UCSD-AML1 (cell line): ENCODE data around the gene SLC66A2.
"Not testable (repeated sequence)": the region's sequence is repeated elsewhere in the genome, so short reads cannot be mapped to it uniquely, and the experiment has no call there.

Experiments
- DNase-seq: peaks from one replicate; lab custom pipeline; 2025; ENCODE audit not compliant: unreplicated experiment; lab: John Stamatoyannopoulos, UW

SLC66A2 gene

GRCh38 chr18:79951545-79952455 lies at the start of gene SLC66A2:
TSS of gene SLC66A2 (minus strand) at chr18:79951653. CDS start at chr18:79950926, 727 bp downstream.
- peak; percentile 91 for DNase-seq

- no peak for DNase-seq
Observed at GRCh38 chr18:80000877-80001276, 49.4 kb upstream of the SLC66A2 start.

GRCh38 chr18:79999701-80000100 lies 48.2 kb upstream of the SLC66A2 start:
- DNase-seq: not testable (repeated sequence)

- DNase-seq: no peak
Observed at GRCh38 chr18:79991494-79991893, 40.0 kb upstream of the SLC66A2 start.

GRCh38 chr18:79989195-79989497 lies 37.7 kb upstream of the SLC66A2 start:
- DNase-seq: no peak

GRCh38 chr18:79988451-79989194 lies 37.2 kb upstream of the SLC66A2 start, which contains the start of gene TXNL4A:
TSS of gene TXNL4A (minus strand) at chr18:79988563. CDS start at chr18:79988392, 171 bp downstream.
- peak; percentile 89 for DNase-seq

GRCh38 chr18:79988071-79988450 lies 36.6 kb upstream of the SLC66A2 start:
- DNase-seq: peak; percentile 80

GRCh38 chr18:79987566-79987965 lies 36.1 kb upstream of the SLC66A2 start:
- DNase-seq: no peak

- DNase-seq: no peak
Observed at GRCh38 chr18:79986726-79987125, 35.3 kb upstream of the SLC66A2 start.

GRCh38 chr18:79985172-79985571 lies 33.7 kb upstream of the SLC66A2 start:
- DNase-seq: no peak

GRCh38 chr18:79983793-79984192 lies 32.3 kb upstream of the SLC66A2 start:
- DNase-seq: no peak

- DNase-seq: no peak
Observed at GRCh38 chr18:79983253-79983652, 31.8 kb upstream of the SLC66A2 start.

- DNase-seq: peak; percentile 69
Observed at GRCh38 chr18:79982736-79983135, 31.3 kb upstream of the SLC66A2 start.

GRCh38 chr18:79980585-79980984 lies 29.1 kb upstream of the SLC66A2 start:
- no peak for DNase-seq

- no peak for DNase-seq
Observed at GRCh38 chr18:79979843-79980242, 28.4 kb upstream of the SLC66A2 start.

GRCh38 chr18:79975985-79976680 lies 24.7 kb upstream of the SLC66A2 start:
- no peak for DNase-seq

GRCh38 chr18:79975043-79975442 lies 23.6 kb upstream of the SLC66A2 start:
- DNase-seq: no peak

GRCh38 chr18:79974025-79974654 lies 22.7 kb upstream of the SLC66A2 start:
- DNase-seq: no peak

- DNase-seq: no peak
Observed at GRCh38 chr18:79973517-79973916, 22.1 kb upstream of the SLC66A2 start.

GRCh38 chr18:79972720-79973119 lies 21.3 kb upstream of the SLC66A2 start:
- no peak for DNase-seq

GRCh38 chr18:79971986-79972385 lies 20.5 kb upstream of the SLC66A2 start:
- DNase-seq: no peak
